HepG2 (cell line): Measurements from ENCODE around the gene KRABD2.

Source experiments
- ATAC-seq: fragments of 200-7000 bp; cut with Tn5 transposase; 3 replicates; pipeline ENCODE4 v1.9.1; 2020; ENCODE audit warnings: mild to moderate bottlenecking, moderate library complexity
- BruUV-seq: library from RNA; stranded (reverse); fragments of 400-500 nt; replicated peaks from 2 replicates; lab custom pipeline; 2021; lab: Mats Ljungman, UMichigan
- CTCF ChIA-PET: fragments of 300-600 bp; formaldehyde crosslinking; extraction: SDS; loops from one replicate; lab custom pipeline; 2021; ENCODE audit warnings: low total read pairs, inconsistent platforms, low intra/inter-chr PET ratio; lab: Yijun Ruan, JAX
- POLR2A ChIA-PET: fragments of 350-600 bp; sonication (Branson Sonifier 250); formaldehyde crosslinking; loops from one replicate; lab custom pipeline; 2020; ENCODE audit warnings: antibody characterized with exemption, inconsistent platforms; lab: Yijun Ruan, JAX
- DNase-seq: peaks from one replicate; pipeline ENCODE4 v3.0.0-alpha.2; 2015; ENCODE audit warnings: low spot score
- FAIRE-seq: peaks from 3 replicates; lab custom pipeline; 2011; peaks lifted over from hg19 to GRCh38; lab: Jason Lieb, UNC
- H2AFZ ChIP-seq: one replicate; pipeline ENCODE4 v1.6.1; 2011; ENCODE audit warnings: low read length, inconsistent platforms
- H3K27ac ChIP-seq: fragments of 300-600 bp; 3 replicates; pipeline ENCODE4 v1.8.0; 2011; ENCODE audit warnings: mixed run types, mild to moderate bottlenecking, mixed read lengths, low read length, inconsistent platforms; ENCODE audit not compliant: insufficient read depth; ENCODE audit errors: extremely low read length
- H3K27me3 ChIP-seq, 2 experiments: fragments of 200-600 bp in 1 of 2; 2 replicates in 1 of 2; 3 replicates in 1 of 2; pipeline versions ENCODE4 v1.6.0 to v1.8.0; 2011; ENCODE audit warnings: low read length in 2 of 2, mild to moderate bottlenecking in 2 of 2, moderate library complexity in 2 of 2, inconsistent platforms in 1 of 2; ENCODE audit not compliant: insufficient read depth in 2 of 2, control insufficient read depth in 1 of 2
- H3K36me3 ChIP-seq, 2 experiments: fragments of 200-600 bp in 1 of 2; replicated peaks in 1 of 2; 2 replicates in 1 of 2; 3 replicates in 1 of 2; pipeline versions ENCODE4 v1.5.1 to v1.8.0; 2011; ENCODE audit warnings: low read length in 2 of 2, inconsistent platforms in 1 of 2; ENCODE audit not compliant: insufficient read depth in 2 of 2, control insufficient read depth in 1 of 2
- H3K4me1 ChIP-seq: 2 replicates; pipeline ENCODE4 v1.5.1; 2012; ENCODE audit warnings: low read length, inconsistent platforms; ENCODE audit not compliant: insufficient read depth
- H3K4me2 ChIP-seq: 2 replicates; pipeline ENCODE4 v1.6.0; 2011; ENCODE audit warnings: low read depth, low read length, inconsistent platforms
- H3K4me3 ChIP-seq, 3 experiments: fragments of 200-600 bp in 1 of 3; sonication (generic), shearing (Covaris generic) in 1 of 3; replicated peaks in 1 of 3; 2 replicates each; pipeline ENCODE4 v1.5.1; 2011 to 2016; ENCODE audit warnings: low read length in 3 of 3, inconsistent platforms in 2 of 3, low read depth in 2 of 3, mild to moderate bottlenecking in 2 of 3, control low read depth in 1 of 3, mixed read lengths in 1 of 3; ENCODE audit not compliant: insufficient read depth in 1 of 3
- H3K79me2 ChIP-seq: one replicate; pipeline ENCODE4 v1.6.1; 2011; ENCODE audit warnings: low read length, inconsistent platforms; ENCODE audit not compliant: insufficient read depth
- H3K9ac ChIP-seq: 2 replicates; pipeline ENCODE4 v1.6.0; 2011; ENCODE audit warnings: mild to moderate bottlenecking, low read depth, low read length, inconsistent platforms; ENCODE audit not compliant: insufficient read depth
- H3K9me3 ChIP-seq: 2 replicates; pipeline ENCODE4 v1.5.1; 2012; ENCODE audit warnings: mild to moderate bottlenecking, low read length
- H4K20me1 ChIP-seq: 2 replicates; pipeline ENCODE4 v1.6.0; 2011; ENCODE audit warnings: inconsistent platforms, mild to moderate bottlenecking, low read length, moderate library complexity; ENCODE audit not compliant: insufficient read depth
- GATAD2A ChIP-seq: IDR thresholded peaks from 2 replicates; pipeline ENCODE4 v1.6.1; 2016
- SNAI1 ChIP-seq: sonication (generic); formaldehyde crosslinking; IDR thresholded peaks from 2 replicates; pipeline ENCODE4 v1.5.0; 2020; ENCODE audit warnings: mild to moderate bottlenecking, missing genetic modification reagents, borderline replicate concordance
- THYN1 ChIP-seq: sonication (generic); formaldehyde crosslinking; IDR thresholded peaks from 2 replicates; pipeline ENCODE4 v1.8.1; 2023; ENCODE audit warnings: low read depth, mild to moderate bottlenecking, moderate library complexity, missing genetic modification reagents, borderline replicate concordance
- ZNF329 ChIP-seq: sonication (generic); formaldehyde crosslinking; IDR thresholded peaks from 2 replicates; pipeline ENCODE4 v1.9.0; 2021; ENCODE audit warnings: low read depth, mild to moderate bottlenecking, missing genetic modification reagents
- ZNF451 ChIP-seq: sonication (generic); formaldehyde crosslinking; IDR thresholded peaks from 2 replicates; pipeline ENCODE4 v1.5.0; 2020; ENCODE audit warnings: mild to moderate bottlenecking, missing genetic modification reagents
- ZNF670 ChIP-seq: sonication (generic); formaldehyde crosslinking; IDR thresholded peaks from 2 replicates; pipeline ENCODE4 v1.8.0; 2022; ENCODE audit warnings: mild to moderate bottlenecking, missing genetic modification reagents, borderline replicate concordance
- WGBS: methylation state at CpG from one replicate; pipeline ENCODE4 v1.1.6; 2017; ENCODE audit warnings: low lambda C conversion rate; 5-methylcytosine and 5-hydroxymethylcytosine counted together
- in situ Hi-C: cut with HindIII; loops from 2 replicates; pipeline ENCODE4 v1.10.0; 2017; ENCODE audit warnings: low pct_unique_long_range_greater_than_20kb; ENCODE audit not compliant: extremely low pct_ligation_motif_present
- intact Hi-C: fragments of 100-400 bp; cut with micrococcal nuclease; formaldehyde crosslinking; loops from one replicate; pipeline ENCODE4 v1.10.0; 2022; ENCODE audit not compliant: unreplicated experiment
- TF ChIP-seq, protein P1 (sequence below): sonication (generic); formaldehyde crosslinking; IDR thresholded peaks from 2 replicates; pipeline ENCODE4 v1.4.0; 2020; ENCODE audit warnings: mild to moderate bottlenecking, low read depth, missing genetic modification reagents
- TF ChIP-seq, protein P2 (sequence below): sonication (generic); formaldehyde crosslinking; IDR thresholded peaks from 2 replicates; pipeline ENCODE4 v1.4.0; 2020; ENCODE audit warnings: mild to moderate bottlenecking, low read depth, missing genetic modification reagents

Gene KRABD2

DNA sequence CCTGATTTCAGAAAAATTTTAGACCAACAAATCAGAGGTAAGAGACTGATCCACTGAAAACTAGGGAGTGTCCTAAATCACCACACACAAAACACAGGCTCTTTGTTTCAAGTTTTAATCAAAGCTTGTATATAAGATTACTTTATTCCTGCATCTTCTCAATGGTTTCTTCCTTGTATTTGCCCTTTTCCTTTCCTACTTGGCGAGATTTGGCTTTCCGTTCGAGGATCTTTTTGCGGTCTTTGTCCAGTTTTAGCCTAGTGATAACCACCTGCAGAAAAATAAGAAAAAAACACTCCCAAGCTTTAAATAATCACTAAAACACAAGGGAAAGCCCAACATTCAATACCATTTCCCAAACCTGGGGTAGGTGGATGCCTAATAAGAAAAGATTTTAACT is 918 bp upstream of the KRABD2 start:
- ChIA-PET CTCF (no interaction called here), POLR2A (interaction anchor here (1.0 to 2.5 kb wide), 6 partner anchors 43 to 204 kb away, joined by 3 to 9 read pairs (median 4); partner anchors contain the start of genes NDEL1 and RANGRF)
- H4K20me1 ChIP-seq = peaks cover 38% of the 10 kb centered on the region
- ATAC-seq = no peak
- 95% methylated on average over 4 of the region's 4 CpGs for WGBS
- H3K4me3 ChIP-seq = no peak overlapping the region
- no peak overlapping the region for H2AFZ ChIP-seq
- H3K79me2 ChIP-seq = peaks cover 30% of the 10 kb centered on the region
- in situ Hi-C loops (no loop called here), intact Hi-C loops (loop anchor here (5.0 kb wide), 1 partner anchor 155 kb away; no protein-coding TSS in a partner anchor)
- H3K27me3 ChIP-seq = peaks cover 0 to 3% of the 10 kb centered on the region in 2 experiments; a peak in 1 of 5 replicates
- no peak for FAIRE-seq
- H3K4me2 ChIP-seq = no peak overlapping the region
- H3K27ac ChIP-seq = no peak overlapping the region
- DNase-seq = no peak
- BruUV-seq = no TSS peak
- peaks cover 61% of the 10 kb centered on the region for H3K4me1 ChIP-seq
- no peak overlapping the region for H3K9ac ChIP-seq
- no peak for TF ChIP-seq ZNF451 (CRISPR knock-in tag)
- TF ChIP-seq THYN1 (CRISPR knock-in tag) = no peak
- TF ChIP-seq, protein P1, sequence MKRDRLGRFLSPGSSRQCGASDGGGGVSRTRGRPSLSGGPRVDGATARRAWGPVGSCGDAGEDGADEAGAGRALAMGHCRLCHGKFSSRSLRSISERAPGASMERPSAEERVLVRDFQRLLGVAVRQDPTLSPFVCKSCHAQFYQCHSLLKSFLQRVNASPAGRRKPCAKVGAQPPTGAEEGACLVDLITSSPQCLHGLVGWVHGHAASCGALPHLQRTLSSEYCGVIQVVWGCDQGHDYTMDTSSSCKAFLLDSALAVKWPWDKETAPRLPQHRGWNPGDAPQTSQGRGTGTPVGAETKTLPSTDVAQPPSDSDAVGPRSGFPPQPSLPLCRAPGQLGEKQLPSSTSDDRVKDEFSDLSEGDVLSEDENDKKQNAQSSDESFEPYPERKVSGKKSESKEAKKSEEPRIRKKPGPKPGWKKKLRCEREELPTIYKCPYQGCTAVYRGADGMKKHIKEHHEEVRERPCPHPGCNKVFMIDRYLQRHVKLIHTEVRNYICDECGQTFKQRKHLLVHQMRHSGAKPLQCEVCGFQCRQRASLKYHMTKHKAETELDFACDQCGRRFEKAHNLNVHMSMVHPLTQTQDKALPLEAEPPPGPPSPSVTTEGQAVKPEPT (CRISPR knock-in tag) = no peak
- TF ChIP-seq ZNF670 = no peak
- TF ChIP-seq, protein P2, sequence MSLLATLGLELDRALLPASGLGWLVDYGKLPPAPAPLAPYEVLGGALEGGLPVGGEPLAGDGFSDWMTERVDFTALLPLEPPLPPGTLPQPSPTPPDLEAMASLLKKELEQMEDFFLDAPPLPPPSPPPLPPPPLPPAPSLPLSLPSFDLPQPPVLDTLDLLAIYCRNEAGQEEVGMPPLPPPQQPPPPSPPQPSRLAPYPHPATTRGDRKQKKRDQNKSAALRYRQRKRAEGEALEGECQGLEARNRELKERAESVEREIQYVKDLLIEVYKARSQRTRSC (CRISPR knock-in tag) = no peak
- TF ChIP-seq SNAI1 (CRISPR knock-in tag) = no peak
- TF ChIP-seq ZNF329 (CRISPR knock-in tag) = no peak
- no peak for TF ChIP-seq GATAD2A (CRISPR knock-in tag)
- TF ChIP-seq, all 625 proteins: peak for 0
- Histone ChIP-seq H3K9me3 (no peaks in the 10 kb centered on the region), H3K36me3 (peaks cover 10 to 36% of the 10 kb centered on the region in 2 experiments; a peak in 4 of 5 replicates)
